ENCODE measurements around the gene MMP24.

Gene MMP24

DNA sequence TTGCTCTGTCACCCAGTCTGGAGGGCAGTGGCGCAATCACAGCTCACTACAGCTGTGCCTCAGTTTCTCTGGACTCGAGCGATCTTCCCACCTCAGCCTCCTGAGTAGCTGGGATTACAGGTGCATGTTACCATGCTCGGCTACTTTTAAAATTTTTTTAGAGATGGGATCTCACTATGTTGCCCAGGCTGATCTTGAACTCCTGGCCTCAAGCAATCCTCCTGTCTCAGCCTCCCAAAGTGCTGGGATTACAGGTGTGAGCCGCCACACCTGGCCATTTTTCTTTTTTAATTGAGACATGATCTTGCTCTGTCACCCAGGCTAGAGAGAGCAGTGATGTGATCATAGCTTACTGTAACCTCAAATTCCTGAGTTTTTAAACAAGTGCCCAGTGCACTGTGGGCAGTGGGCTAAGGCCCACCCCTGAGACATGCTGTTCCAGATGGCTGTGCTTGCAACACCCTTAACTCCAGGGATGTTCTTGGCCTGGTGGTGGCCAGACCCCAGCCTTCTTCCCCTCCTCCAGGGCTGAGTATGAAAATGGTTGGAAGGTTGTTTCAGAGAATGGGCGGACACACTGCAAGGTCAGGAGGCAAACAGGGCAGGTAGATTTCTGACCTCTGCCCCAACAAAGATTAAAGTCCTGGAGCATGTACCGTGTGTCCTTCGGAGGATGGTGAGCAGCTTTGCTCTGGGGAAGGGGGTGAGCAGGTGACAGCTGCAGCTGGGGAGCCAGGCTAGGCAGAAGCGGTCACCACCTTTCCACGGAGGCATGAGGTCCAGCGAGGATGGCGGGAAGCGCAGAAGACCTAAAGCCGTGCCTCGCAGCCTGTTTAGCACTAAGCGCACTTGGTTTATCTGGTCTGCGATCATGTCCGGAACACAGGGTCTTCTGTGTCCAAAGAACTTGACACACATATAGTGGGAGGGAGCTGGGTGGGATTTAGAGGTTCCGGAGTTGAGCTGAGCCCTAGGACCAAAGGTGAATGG is 67.1 kb downstream of the MMP24 start:
- FAIRE-seq = no peak

DNA sequence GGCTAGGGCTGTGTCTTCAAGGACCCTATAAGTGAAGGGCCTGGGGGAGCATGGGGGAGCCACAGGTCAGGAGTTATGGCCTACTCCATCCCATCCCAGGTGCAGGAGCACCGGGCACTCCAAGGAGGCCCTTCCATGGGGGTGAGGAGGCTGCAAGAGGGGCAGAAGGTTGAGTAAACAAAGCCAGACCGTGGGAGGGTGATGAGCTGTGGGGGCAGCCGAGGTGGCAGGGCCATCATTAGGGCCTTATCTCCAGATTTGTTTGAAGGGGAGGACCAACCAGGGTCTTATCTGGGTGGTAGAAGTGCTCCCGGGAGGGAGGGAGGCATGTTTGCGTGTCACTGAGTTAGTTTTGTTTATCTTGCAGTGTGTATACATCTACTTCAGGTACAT is 67.8 kb downstream of the MMP24 start:
- no peak for FAIRE-seq

DNA sequence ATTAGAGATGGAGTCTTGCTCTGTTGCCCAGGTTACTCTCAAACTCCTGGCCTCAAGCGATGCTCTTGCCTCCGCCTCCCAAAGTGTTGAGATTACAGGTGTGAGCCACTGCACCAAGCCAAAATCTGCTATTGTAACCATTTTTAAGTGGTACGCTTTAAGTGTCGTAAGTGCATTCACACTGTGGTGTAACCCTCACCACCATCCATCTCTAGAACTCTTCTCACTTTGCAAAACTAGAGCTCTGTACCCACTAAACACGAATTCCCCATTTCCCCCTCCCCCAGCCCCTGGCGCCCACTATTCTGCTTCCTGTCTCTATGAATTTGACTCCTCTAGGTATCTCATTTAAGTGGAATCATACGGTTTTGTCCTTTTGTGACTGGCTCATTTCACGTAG is 68.6 kb downstream of the MMP24 start:
- no peak for FAIRE-seq

DNA sequence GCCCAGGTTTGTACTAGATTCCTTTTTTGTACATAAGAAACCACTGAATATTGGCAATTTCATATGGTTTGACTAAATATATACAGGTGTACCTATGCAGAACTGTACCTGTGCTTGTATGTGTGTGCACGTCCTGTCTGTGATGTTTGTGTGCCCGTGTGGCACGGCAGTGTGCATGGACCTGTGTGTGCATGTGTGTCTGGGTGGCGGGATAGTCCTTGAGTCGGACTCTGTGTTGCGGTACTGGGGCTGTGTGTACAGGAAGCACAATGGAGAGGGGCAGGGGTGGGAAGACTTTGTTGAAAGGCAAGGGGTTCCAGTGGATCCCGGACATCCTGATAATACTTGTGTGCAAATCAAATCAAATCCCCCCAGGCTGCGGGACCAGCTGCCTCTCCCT is 69.2 kb downstream of the MMP24 start:
- no peak for FAIRE-seq

DNA sequence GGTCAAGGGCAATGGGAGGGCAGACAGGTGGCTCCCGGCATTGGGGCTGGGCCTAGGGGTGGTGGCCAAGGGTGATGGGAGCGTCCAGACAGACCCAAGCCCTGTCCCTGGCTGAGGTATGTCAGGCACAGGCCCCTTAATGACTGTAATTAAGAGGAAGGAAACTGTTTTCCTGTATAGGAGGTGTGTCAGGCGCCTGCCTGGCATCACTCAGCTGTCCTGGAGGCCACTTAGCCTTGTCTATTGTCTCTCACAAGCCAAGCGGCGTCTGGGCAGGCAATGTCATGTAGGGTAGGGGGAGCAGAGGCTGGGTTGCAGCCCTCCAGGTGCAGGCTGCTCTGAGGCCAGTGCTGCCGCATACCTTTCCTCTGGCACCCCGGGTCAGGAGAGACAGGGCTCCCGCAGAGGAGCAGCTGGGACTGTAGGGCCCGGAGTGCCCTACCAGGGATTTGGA is 69.6 kb downstream of the MMP24 start:
- FAIRE-seq = no peak

DNA sequence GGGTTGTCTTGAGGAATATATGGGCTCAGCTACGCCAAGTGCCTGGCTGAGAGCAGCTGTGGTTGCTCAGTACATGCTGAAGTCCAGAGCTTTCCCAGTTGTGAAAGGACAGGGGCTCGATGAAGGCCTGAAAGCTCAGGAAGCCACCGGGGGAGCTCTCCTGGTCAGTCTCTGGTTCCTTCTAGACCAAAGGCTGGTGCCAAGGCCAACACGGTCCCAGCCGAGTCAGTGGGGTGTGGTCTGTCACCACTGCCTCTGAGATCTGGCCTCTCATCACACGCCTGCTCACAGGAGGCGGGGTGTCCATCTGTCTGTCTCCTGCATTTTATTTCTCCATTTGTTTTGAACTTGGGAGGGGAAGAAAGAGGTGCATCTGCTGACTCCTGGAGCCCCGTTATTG is 70.7 kb downstream of the MMP24 start:
- FAIRE-seq = no peak

DNA sequence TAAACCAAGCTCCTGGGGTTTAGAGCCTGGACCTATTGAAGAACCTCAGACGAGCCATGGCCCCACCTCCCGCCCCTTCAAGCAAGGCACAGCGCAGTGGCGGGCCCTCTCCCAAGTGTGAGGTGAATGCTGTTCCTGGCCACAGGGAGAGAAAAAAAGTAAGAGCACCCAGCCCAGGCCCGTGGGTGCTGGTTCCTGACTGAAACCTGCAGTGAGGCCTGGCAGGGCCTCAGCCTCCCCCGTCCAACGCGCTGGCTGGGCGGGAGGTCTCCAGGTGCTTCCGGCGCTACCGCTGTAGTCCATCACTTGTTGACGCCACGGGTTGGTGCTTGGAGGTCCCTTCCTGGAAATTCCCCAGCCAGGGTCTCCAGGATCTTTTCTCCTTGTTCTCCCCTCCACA is 71.2 kb downstream of the MMP24 start:
- no peak for FAIRE-seq

DNA sequence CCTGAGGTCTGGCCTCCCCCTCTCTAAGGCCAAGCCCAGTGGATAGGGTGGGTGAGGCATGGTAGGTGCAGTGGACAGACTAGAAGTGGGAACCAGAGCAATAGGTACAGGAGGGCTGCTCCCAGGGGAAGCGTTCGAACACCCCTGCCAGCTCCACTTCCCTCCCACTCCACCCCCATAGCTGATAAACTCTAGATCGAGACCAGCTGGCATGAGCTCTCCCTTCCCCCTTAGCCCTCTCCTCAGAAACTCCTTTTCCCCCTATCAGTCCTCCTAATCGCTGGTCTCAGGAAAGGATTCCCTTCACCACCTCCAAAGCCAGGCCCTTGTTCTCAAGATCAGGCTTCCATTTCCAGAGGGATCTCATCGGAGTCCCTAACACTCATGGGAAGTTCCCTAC is 71.8 kb downstream of the MMP24 start:
- FAIRE-seq = no peak

DNA sequence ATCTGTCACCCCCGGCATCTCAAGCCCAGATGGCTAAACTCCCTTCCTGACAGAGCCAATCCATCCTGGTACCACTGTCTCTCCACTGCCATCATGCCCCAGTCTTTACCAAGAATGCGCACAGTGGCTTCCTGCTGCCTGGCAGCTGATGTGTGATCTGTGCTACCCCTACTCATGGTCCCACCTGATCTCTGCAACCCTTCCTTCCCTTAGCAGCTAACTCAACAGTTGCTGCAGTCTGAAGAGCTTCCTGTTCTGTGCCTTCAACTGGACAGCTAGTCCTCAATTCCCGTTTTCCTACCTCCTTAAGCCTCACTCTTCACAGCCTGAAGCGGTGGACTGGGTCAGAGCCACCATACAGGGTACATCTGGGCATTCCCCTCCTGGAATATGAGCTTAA is 73.3 kb downstream of the MMP24 start:
- no peak for FAIRE-seq

DNA sequence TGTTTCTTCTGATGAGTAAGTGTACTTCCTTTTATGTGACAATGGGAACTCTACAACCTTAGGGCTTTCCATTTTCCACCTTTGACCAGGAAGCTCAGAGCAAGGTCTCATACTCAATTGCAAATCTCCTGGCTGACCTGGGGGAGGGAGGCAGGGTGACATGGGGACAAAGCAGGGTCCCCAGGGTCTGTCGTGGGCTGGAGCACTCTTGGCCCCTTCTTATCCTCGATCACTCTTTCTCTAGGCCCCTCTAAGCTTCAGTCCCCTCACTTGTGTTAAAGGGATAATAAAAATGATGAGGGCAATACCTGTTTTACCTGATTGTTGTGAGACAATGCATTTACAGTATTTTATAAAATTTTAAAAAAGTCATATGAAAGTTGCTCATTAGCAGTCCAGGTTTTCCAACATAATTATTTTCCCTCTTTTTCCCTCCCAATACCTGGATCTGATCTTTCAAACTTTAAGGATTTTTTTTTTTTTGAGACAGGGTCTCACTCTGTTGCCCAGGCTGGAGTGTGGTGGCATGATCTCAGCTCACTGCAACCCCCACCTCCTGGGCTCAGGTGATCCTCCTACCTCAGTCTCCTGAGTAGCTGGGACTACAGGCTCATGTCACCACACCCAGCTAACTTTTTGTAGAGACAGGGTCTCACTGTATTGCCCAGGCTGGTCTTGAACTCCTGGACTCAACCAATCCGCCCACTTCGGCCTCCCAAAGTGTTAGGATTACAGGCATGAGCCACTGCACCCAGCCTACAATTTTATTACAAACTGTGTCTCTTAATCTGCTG is 74.2 kb downstream of the MMP24 start:
- no peak for FAIRE-seq

DNA sequence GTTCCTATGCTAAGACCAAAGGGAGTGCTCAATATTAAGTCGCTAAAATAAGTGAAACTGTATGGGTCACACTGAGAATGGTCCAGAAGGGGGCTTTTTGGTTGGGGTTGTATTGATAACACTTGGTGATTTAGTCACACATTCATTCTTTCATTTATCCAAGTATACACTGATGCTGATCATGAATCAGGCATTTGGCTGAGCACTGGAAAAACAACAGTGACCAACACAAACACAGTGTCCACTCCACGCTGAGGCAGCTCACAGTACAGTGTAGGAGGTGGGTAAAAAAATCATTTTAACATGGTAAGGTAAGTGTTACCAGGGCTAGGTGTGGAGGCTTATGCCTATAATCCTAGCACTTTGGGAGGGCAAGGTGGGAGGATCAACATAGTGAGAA is 74.9 kb downstream of the MMP24 start:
- FAIRE-seq = no peak

DNA sequence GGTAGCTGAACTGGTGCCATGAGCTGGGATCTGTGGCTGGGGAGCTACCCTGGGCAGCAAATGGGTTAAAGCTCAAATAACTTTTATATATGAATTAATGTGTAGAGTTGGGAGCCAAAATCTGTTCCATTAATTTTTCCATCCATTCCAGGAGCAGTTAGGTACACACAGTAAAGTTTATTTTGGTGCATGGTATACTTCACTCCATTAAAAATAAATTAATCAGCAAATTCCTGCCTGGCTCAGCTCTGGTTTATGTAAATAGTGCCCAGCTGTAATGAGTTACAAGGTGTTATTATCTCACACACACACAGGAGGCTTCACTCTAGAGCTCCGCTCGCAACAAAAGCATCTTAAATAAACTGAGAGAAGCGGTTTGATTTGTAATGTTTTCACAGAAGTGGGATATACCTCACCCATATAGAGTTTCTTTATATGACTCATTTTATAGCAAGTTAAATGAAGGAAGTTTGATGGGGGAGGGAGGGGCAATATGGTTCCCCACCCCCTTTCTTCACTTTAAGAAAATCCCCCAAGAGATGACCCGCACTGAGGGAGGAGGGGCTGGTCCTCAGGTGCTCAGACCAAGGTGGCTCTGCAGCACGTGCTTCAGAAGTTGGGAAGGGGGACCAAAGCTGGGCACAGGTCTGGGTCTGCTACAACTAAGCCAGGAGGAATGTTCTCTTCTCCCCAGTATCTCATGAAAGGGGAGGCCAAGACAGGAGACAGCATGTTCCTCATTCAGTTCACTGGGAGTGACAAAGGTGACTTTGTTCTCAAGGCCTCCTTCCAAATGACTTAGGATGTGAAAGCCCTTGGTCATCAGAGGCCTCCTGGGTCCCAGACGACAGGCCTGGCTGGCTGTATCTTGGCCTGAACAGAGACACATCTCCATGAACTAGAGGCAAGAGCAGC is 76.2 kb downstream of the MMP24 start:
- no peak for FAIRE-seq

DNA sequence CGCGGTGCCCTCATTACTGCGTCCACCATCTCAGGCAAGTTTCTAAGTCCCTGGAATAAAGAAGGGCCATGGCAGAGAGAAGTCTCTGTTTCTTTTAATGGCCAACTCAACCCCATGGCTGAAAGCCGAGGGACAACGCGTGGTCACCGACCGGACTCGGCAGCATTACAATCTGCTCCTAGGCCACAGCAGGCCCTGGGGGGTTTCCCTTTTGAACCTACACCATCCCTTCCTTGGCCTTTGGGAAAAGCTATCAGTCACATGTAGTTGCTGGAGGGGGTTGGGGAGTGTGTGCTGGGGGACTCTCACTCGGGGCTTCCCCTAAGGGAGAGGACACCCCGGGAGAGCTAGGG is 76.9 kb downstream of the MMP24 start:
- no peak for FAIRE-seq

DNA sequence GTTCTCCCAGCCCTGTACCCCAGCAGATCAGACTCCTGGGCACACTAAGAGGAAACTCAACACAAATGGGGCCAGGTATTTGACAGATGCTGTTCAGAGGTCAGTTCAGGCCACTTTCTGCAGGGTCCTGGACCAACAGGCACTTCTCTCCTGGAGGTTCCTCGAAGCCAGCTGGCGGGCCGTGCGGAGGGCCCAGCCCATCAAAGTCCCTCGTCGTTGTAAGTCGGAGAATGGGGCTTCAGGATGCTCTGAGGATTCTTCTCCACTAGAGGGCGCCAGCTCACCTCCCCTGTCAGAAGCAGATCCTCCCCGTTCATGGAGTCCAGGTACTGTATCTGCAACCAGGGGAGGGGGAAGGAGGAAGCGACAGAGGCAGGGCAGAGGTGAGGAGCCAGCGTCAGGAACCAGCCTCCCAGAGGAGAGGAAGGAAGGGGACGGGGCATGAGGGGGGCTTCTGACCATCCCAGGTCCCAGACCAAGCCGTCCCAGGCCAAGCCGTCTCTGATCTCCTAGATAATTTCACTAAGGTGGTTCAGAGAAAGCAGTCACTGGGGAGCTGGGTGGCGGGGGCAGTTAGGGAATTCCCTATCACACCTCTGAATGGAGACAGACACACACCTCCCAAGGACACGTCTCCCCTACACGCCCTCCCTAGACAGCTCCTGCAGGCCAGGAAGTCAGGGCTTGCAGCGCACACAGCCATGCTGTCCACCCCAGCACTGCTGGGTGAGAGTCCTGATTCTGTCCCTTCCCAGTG is 77.4 kb downstream of the MMP24 start:
- no peak for FAIRE-seq

DNA sequence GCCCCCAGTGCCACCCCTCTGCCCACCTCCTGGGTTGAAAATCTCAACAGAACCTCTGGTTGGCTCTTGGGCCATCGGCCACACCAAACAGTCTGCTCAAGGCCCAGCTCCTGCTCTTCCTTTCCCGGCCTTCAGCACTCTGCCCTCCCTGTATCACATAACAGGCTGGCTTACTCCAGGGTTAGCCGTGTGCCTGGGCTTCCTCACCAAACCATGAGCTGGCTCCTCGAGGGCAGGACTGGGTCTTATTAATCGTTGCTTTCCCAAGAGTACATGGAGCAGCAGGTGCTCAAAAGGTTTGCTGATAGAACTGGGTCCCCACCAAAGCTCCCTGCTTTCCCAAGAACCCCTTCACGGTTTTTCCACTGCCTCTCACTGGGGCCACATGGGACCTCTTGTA is 78.5 kb downstream of the MMP24 start:
- FAIRE-seq = no peak

DNA sequence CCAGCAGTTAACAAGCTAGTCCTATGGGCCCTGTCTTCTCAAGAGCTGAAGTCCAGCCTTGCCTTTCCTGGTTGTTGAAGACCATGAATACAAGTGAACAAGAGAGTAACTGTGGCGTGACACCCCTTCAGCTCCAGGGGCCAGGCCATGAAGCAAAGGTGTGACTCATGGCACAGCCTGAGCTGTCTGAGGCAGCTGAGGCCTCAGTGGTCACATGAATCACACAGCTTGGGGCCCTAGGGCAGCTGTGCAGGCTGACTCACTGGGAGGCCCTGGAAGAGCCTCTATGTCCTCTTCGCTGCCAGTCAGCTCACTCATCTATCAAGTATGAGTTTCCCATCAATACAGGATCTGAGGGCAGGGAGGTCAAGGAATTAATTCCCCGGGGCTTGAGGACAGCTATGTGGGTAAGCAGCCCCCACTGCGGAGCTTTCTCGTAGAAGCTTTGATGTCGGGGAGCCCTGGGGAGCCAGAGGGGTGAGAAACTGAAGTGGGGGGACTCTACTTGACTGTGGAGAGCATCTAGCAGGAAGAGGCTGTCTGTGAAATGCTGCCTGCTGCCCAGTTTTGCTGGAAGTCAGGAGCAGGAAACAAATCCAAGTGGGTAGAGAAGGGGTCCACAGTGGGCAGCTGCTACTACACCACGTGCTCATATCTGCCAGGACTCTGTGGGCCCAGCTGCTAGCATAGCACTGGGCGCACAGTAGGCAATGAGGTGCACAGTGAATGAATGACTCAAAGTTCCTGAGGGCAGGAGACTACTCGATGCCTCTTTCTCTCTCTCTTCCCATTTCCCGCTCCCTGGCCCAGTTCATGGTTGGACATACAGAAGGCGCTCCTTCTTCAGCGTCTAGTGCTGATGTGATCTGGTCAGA is 79.4 kb downstream of the MMP24 start:
- FAIRE-seq = no peak

DNA sequence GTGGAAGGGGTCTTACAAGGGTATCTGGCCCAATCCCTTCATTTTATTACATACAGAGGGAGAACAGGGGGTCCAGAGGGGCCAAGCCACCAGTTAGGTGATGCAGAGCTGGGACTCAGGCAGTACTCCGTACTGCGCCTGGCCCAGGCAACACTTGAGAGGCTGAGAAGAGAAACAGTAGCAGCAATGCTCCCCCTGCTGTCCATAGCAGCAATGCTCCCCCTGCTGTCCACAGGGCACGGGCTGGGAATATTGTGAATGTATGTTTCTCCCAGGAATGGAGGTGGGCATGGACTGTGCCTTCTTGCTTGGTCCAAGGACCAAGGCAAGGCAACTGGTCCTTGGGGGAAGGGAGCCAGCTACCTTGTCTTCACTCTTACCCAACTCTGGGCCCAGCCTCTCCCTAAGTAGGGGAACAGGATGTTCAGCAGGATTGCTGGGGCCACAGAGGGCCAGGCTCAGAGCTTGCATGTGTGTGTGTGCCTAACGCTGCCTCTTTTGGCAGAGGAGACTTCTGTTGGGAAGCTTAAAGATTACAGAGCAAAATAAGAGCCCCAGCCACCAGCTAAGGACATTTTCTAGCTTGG is 80.5 kb downstream of the MMP24 start:
- FAIRE-seq = no peak

DNA sequence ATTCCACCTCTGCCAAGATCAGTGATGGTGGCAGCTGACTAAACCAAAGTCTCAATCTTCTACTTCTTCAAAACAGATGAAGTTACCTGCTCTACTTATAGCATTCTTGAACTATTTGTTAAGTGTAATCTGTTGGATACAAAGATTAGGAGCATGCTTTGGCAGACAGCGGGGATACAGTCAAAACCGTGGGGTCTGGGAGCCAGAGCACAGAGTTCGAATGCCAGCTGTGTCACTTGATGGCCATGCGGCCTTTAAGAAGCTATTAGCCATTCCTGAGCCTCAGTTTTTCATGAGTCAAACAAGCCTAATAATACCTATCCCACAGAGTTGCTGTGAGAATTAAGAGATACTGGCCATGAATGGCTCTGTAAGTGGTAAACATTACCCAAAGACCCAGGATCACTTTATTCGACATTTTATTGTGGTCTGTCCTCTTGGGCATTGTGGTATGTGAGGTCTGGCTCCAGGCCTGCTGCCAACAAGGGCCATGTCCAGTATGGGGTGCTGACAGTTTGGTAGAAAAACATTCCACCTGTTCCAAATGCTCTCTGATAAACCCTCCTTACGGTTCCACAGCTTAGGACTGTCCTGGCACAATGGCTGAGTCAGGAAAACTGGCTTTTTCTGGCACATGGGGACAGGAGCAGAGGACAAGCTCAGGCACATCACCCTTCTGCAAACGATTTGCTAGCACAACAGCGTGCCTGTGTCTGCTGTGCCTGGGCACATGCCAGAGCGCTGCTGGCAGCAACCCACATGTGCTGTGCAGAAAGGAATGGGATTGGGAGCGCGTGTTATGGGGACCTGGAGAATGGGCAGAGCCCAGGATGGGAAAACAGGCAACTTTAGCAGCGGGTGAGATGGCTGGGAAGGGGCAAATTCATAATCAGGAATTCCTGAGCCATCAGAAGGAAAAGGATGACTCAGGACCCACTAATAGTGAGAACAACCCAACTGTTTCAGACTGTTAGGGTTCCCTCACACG is 81.5 kb downstream of the MMP24 start:
- FAIRE-seq = no peak

DNA sequence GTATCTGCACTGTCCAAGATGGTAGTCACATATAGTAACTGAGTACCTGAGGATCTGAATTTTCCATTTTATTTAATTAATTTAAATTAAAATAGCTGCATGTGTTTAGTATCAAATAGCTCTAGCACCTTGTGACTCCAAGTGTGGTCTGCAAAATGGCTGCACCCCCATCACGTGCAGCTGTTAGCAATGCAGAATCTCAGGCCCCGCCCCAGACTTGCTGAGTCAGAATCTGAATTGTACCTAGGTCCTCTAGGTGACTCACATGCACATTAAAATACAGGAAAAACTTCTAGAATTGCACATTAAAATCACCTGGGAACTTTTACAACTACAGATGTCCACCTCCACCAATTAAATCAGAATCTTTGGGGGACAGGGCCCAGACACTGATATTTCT is 84.9 kb downstream of the MMP24 start:
- no peak for FAIRE-seq
